ENCODE results near the gene HOXA2.

Gene HOXA2

GRCh38 chr7:27071622-27072390 lies 30.7 kb downstream of the HOXA2 start:
- DNase-seq, result no peak

- DNase-seq, result no peak
Observed at GRCh38 chr7:27068259-27068658, 34.2 kb downstream of the HOXA2 start.

- no peak for DNase-seq
Observed at GRCh38 chr7:27066148-27066547, 36.3 kb downstream of the HOXA2 start.

- DNase-seq, result no peak
Observed at GRCh38 chr7:27065709-27066108, 36.8 kb downstream of the HOXA2 start.

GRCh38 chr7:27064661-27065060 lies 37.8 kb downstream of the HOXA2 start:
- DNase-seq, result no peak

GRCh38 chr7:27064159-27064558 lies 38.3 kb downstream of the HOXA2 start:
- DNase-seq, result no peak

GRCh38 chr7:27062946-27063345 lies 39.5 kb downstream of the HOXA2 start:
- DNase-seq, result no peak

- DNase-seq, result no peak
Observed at GRCh38 chr7:27053153-27053552, 49.3 kb downstream of the HOXA2 start.

- no peak for DNase-seq
Observed at GRCh38 chr7:27051451-27051850, 51.0 kb downstream of the HOXA2 start.
